ENCODE measurements around the gene MBTD1.
"Not testable (repeated sequence)": the region's sequence is repeated elsewhere in the genome, so short reads cannot be mapped to it uniquely, and the experiment has no call there.

MBTD1 gene

GRCh38 chr17:51185763-51186332, 74.0 kb downstream of the MBTD1 start:
- DNase-seq = no peak

DNA sequence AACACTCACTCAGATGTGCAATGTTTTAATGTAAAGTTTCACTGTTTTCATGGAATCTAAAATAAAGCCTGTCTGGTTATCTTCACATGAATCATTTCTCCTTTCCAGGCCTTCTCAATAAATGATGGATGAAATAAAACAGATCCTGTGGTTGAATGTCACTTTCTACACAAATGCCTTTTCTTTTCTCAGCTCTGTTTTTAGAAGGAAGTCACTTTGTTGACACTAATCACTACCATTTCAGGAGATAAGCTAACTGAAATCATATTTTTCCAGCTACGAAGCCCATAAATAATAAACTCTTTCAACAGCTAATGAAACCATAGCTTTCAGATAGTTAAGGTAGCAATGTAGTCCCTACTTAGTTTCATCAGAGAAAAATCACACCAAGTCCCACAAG, 75.7 kb downstream of the MBTD1 start:
- DNase-seq = no peak

DNA sequence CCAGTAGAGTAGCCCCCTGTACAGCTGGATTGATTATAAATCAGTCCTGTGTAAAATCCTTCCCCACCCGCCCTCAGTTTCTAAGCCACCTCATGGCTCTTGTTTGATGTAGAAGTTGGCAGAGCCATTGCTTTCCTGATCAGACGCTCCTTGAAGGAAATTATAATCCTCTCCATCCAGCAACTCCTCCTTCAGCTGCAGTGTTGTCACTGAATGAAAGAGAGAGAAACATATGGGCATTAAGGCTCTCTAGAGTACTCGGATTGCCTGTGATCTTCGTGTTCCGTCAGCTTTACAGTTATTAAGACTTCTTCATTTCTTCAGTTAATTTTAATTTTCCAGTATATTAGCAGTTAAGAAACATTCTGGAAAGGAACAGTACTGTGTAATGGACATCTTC, 79.4 kb downstream of the MBTD1 start:
- no peak for DNase-seq

- DNase-seq = not testable (repeated sequence)
Observed at GRCh38 chr17:51172030-51172429, 87.8 kb downstream of the MBTD1 start.

- DNase-seq = no peak
Observed at GRCh38 chr17:51170736-51171135, 89.1 kb downstream of the MBTD1 start.

GRCh38 chr17:51169340-51169739, 90.5 kb downstream of the MBTD1 start:
- DNase-seq = no peak

DNA sequence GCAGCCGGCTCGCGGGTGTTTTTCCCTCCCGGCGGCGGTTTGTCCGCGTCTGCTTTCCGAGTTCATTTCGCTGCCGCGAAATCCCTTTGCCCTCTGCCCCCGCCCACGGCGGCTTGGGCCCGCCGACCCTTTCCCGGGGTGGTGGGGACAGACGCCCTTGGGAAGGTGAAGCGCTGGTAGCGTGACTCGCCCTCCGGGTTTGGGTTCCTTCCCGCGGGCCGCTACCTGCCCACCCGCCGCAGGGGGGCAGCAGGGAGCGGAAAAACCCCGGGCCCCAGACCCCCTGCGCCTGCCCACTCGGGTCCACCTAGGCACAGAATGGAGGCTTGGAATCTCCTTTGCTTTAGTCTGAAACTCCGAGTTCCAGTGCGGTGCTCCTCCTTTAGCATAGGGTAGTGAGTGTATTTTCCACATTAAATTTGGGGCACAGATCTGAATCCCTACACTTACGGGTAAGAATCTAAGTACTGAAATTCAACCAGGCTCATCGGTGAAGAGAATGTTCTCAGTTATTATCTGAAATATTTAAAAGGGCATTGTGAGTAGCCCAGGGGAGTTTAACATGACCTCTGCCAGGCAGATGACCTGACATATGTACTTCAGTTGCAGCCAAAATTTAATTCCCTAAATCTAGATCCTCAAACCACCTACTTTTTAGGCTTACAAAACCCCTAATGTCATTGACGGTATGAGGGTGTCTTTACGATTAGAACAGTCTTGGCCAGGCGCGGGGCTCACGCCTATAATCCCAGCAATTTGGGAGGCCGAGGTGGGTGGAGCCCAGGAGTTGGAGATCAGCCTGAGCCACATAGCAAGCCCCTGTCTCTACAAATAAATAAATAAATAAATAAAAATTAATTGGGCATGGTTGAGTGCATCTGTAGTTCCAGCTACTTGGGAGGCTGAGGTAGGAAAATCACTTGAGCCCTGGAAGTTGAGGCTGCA, 92.6 kb downstream of the MBTD1 start:
- DNase-seq = peak; percentile 14

DNA sequence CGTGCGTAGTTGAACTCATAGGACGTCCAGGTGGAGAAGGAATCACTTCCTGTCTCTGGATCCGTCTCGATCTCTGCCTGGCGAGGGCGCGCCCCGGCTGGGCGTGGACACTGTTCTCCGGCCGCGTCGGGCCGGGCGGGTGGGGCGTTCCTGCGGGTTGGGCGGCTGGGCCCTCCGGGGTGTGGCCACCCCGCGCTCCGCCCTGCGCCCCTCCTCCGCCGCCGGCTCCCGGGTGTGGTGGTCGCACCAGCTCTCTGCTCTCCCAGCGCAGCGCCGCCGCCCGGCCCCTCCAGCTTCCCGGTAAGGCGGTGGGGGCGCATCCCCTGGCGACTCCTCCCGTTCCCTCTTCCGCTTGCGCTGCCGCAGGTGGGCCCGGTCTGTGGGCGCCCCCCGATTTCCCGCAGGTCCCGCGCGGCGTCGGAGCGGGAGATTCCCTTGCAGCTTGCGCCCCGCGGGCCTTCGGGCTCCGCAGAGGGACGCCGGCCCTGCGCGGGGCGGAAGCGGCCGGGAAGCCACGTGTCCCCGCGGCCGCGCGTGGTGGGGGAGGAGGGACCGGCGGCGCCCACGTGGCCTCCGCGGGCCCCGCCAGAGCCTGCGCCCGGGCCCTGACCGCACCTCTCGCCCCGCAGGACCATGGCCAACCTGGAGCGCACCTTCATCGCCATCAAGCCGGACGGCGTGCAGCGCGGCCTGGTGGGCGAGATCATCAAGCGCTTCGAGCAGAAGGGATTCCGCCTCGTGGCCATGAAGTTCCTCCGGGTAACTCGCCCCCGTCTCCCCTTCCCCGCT, 93.5 kb downstream of the MBTD1 start, which contains the start of gene NME2:
NME2 (plus strand) TSS at position 214 of the 789 bp plus-strand sequence; CDS start at position 634, 420 bp downstream.
- peak; percentile 57 for DNase-seq

- no peak for DNase-seq
Observed at GRCh38 chr17:51165680-51166197, 94.1 kb downstream of the MBTD1 start.

- peak; percentile 18 for DNase-seq
Observed at GRCh38 chr17:51164911-51165679, 94.8 kb downstream of the MBTD1 start.

- DNase-seq = no peak
Observed at GRCh38 chr17:51161541-51161940, 98.3 kb downstream of the MBTD1 start.

DNA sequence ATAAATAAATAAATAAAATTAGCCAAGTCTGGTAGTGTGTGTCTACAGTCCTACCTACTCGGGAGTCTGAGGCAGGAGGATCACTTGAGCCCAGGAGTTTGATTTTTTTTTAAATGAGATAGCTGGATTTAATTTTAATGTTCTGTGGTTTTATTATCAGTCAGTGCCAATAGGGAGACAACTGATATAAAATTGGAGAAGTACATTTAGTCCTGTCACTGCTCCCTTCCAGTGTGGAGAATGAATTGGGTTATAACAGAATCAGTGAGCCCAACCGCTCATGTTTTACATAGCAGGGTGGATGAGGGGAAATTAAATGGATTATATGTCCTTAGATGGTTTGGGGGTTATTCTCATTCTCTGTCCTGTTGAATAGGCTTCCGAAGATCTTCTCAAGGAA, 100.2 kb downstream of the MBTD1 start:
- DNase-seq = no peak

GRCh38 chr17:51155416-51155815, 104.4 kb downstream of the MBTD1 start:
- no peak for DNase-seq

DNA sequence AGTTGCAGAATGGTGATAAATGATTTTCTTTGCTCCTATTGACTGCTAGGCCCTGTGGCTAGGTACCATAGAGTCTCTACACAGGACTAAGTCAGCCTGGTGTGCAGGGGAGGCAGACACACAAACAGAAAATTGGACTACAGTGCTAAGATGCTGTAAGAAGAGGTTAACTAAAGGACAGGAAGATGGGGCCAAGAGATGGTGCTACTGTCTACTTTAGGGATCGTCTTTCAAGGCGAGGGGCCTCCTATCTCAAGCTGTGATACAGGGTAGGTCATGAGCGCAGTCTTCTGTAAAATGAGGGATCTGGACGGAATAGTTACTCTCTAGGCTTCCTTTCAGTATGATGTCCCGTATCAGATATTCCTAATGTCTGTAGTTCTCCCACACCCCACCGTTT, 105.7 kb downstream of the MBTD1 start:
- no peak for DNase-seq

DNA sequence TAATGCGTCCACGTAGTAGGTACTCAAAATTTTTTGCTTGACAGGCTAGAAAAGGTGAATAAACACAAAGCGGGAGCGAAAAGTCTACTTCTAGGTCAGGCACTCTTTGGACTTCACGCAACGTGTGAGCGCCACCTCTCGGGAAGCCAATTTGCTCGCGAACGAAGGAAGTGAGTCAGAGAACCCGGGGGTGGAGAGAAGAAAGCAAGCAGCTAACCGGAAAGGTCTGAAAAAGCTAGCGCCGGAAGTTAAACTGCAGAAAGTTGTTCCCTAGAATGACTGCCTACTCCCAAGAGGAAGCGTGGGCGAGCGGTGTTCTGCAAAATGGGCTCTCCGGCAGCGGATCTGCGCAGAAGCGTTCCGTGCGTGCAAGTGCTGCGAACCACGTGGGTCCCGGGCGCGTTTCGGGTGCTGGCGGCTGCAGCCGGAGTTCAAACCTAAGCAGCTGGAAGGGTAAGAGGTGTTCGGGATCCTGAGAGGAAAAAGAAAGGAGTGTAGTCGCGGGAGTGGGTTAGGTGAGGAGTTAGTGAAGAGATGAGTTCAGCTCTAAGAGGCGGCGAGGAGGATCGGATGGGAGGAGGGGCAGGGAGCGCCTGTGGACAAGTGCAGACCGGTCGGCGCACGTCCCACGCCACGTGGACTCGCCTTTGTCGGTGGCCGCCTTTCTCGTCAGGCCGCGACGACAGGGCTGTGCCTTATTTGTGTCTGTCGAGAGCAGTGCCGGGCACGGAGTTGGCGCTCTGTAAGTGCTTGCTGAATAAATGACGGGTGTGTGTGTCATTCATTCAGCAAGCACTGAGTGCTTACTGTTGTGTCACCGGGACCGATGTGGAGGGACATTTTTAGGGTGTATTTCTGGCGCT, 106.4 kb downstream of the MBTD1 start, which contains the start of gene NME1:
NME1 (plus strand) TSS at position 350 of the 863 bp plus-strand sequence. CDS start 2,096 bp downstream, outside the sequence.
- peak; percentile 96 for DNase-seq

DNA sequence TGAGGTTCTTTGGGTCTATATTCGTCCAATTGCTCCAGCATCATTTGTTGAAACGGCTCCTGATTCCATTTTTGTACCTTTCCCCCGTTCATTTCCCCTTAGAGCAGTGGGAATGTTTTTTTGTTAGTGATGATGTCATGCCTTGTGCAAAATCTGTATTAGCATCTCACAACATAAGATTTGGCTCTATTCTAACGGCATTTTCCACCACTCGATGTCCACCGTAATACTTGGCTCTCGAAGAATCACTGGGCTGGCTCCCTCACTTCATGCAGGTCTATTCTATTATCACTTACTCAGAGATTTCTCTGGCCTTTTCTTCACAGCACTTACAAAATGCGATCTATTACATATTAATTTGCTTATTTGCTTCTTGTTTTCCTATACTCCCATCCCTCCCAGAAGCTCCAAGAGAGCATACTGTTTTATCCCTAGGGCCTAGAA, 107.1 kb downstream of the MBTD1 start:
- DNase-seq = peak; percentile 3

DNA sequence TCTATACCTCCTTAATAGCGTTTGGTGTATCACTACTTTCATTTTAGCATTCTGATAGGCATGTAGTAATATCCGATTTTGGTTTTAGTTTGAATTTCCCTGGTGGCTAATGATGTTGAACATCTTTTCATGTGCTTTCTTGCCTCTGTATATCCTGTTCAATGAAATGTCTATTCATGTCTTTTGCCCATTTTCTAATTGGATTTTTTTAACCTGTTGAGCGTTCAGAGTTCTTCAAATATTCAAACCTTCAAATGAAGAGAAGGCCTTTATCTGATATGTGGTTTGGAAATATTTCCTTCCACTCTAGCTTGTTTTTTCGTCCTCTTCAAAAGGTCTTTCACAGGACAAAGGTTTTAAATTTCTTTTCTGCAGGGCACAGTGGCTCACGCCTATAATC, 108.9 kb downstream of the MBTD1 start:
- DNase-seq = no peak

- no peak for DNase-seq
Observed at GRCh38 chr17:51149163-51149562, 110.7 kb downstream of the MBTD1 start.

- no peak for DNase-seq
Observed at GRCh38 chr17:51147650-51148049, 112.2 kb downstream of the MBTD1 start.

DNA sequence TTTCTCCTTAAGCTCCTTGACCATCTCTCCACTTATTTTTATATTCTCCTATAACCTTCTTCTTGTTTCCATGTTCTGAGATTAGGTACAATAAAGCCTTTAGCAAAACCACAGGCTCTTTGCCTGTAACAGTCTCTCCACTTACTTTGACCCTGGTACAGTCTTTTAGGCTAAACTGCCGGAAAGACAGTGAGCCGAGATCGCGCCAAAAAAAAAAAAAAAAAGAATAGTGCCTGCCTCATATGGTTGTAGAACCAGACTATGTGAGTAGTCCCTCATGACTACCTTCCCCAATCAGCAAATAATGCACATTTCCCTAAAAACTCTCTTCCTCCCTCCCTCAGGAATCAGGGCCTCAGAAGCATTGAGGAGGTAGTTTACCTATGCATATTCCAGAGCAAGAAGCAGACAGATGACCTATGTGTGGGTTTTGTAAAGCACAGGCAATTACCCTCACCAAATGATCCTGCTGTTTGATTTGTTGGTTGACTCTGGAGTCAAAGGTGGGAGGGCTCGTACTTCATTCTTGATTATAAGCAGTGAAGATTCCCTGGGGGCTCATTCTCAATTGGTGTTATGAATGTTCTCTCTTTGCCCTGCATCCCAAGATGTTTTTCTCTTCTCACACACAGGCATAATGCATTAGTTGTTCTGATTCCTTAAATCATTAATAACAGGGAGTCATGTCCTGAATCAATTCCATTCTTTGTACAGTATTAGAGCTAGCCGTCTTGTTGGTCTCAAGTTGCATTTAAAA, 115.4 kb downstream of the MBTD1 start:
- DNase-seq = no peak
